Muscle of leg (tissue), 11 donors: ENCODE measurements around the gene DAGLA. TPM values are rescaled to one million over a fixed set of nuclear protein-coding genes. Genes with fewer than 3 reads are reported as not detected.

Experiments
- DNase-seq: peaks from one replicate; pipeline ENCODE4 v3.0.0; 2013
- H3K27ac ChIP-seq: one replicate; pipeline ENCODE4 v1.5.1; 2013; ENCODE audit warnings: mild to moderate bottlenecking, low read length, control low read depth
- H3K27me3 ChIP-seq: one replicate; pipeline ENCODE4 v1.6.1; 2013; ENCODE audit warnings: low read length; ENCODE audit not compliant: control insufficient read depth, insufficient read depth
- H3K36me3 ChIP-seq: one replicate; pipeline ENCODE4 v1.6.1; 2013; ENCODE audit warnings: low read length; ENCODE audit not compliant: control insufficient read depth, insufficient read depth
- H3K4me1 ChIP-seq: one replicate; pipeline ENCODE4 v1.6.1; 2013; ENCODE audit warnings: low read length; ENCODE audit not compliant: control insufficient read depth, insufficient read depth
- H3K4me3 ChIP-seq: one replicate; pipeline ENCODE4 v1.5.1; 2013; ENCODE audit warnings: low read length, control low read depth
- H3K9me3 ChIP-seq: replicated peaks from 2 replicates; pipeline ENCODE4 v1.6.1; 2013; ENCODE audit warnings: low read depth, low read length; ENCODE audit not compliant: control insufficient read depth
- WGBS: methylation state at CpG from one replicate; pipeline ENCODE4 v1.1.5; 2013; ENCODE audit warnings: missing lambda C conversion rate; ENCODE audit not compliant: insufficient coverage; 5-methylcytosine and 5-hydroxymethylcytosine counted together
- polyA plus RNA-seq, 8 donors: library from polyadenylated mRNA; unstranded; fragments of 120-200 nt; gene quantifications; one replicate each; pipeline versions ENCODE4 v1.2.1 to v1.2.3, GENCODE V29; 2013; ENCODE audit warnings: inconsistent platforms in 1 of 8, low replicate concordance in 1 of 8; ENCODE audit not compliant: insufficient read length in 8 of 8, insufficient read depth in 1 of 8
- total RNA-seq: library from RNA; stranded (reverse); fragments of 120-200 nt; gene quantifications from one replicate; pipeline ENCODE4 v1.2.4, GENCODE V29; 2013

The DAGLA gene
- total and polyA plus RNA-seq, 9 donors: 2.0 to 6.4 (median 4.7) TPM

- no peak overlapping the region for H3K4me3 ChIP-seq
- H3K27ac ChIP-seq: no peak overlapping the region
- whole genome bisulfite sequencing: 20% methylated on average over 2 of the region's 15 CpGs
- peaks cover 8% of the 10 kb centered on the region for H3K4me1 ChIP-seq
- peaks cover 23% of the 10 kb centered on the region for H3K27me3 ChIP-seq
- peak; percentile 50 for DNase-seq
- no peaks in the 10 kb centered on the region for H3K36me3 ChIP-seq
- no peaks in the 10 kb centered on the region for H3K9me3 ChIP-seq
Observed at GRCh38 chr11:61762798-61763197, 82.6 kb downstream of the DAGLA start.

GRCh38 chr11:61763930-61764605 is 83.9 kb downstream of the DAGLA start:
- H3K27me3 ChIP-seq: peaks cover 23% of the 10 kb centered on the region

GRCh38 chr11:61764606-61765260 is 84.5 kb downstream of the DAGLA start:
- WGBS: 49% methylated on average over 15 of the region's 22 CpGs
- Histone ChIP-seq H3K27ac (no peak overlapping the region), H3K4me3 (no peak overlapping the region), H3K36me3 (no peaks in the 10 kb centered on the region), H3K9me3 (no peaks in the 10 kb centered on the region), H3K27me3 (peaks cover 23% of the 10 kb centered on the region), H3K4me1 (peaks cover 8% of the 10 kb centered on the region)
- DNase-seq: no peak

More at GRCh38 chr11:61763930-61764605, 83.9 kb downstream of the DAGLA start:
- Histone ChIP-seq H3K4me1 (peaks cover 8% of the 10 kb centered on the region), H3K27ac (no peak overlapping the region), H3K9me3 (no peaks in the 10 kb centered on the region), H3K4me3 (no peak overlapping the region), H3K36me3 (no peaks in the 10 kb centered on the region)
- no peak for DNase-seq
- 60% methylated on average over 22 of the region's 23 CpGs for WGBS

GRCh38 chr11:61765550-61766253 is 85.5 kb downstream of the DAGLA start:
- DNase-seq: no peak
- WGBS: 68% methylated on average over 21 of the region's 26 CpGs
- H3K4me1 ChIP-seq: peaks cover 8% of the 10 kb centered on the region

GRCh38 chr11:61766353-61766841 is 86.2 kb downstream of the DAGLA start:
- WGBS: 67% methylated on average over 12 of the region's 13 CpGs
- no peaks in the 10 kb centered on the region for H3K36me3 ChIP-seq
- H3K27ac ChIP-seq: no peak overlapping the region
- peaks cover 6% of the 10 kb centered on the region for H3K4me1 ChIP-seq
- H3K9me3 ChIP-seq: no peaks in the 10 kb centered on the region
- H3K4me3 ChIP-seq: no peak overlapping the region
- H3K27me3 ChIP-seq: peaks cover 21% of the 10 kb centered on the region
- DNase-seq: no peak

More at GRCh38 chr11:61765550-61766253, 85.5 kb downstream of the DAGLA start:
- H3K27ac ChIP-seq: no peak overlapping the region
- no peak overlapping the region for H3K4me3 ChIP-seq
- H3K27me3 ChIP-seq: peaks cover 23% of the 10 kb centered on the region
- H3K9me3 ChIP-seq: no peaks in the 10 kb centered on the region
- H3K36me3 ChIP-seq: no peaks in the 10 kb centered on the region

- Histone ChIP-seq H3K4me3 (no peak overlapping the region), H3K36me3 (no peaks in the 10 kb centered on the region), H3K27me3 (peaks cover 6% of the 10 kb centered on the region), H3K27ac (no peak overlapping the region), H3K9me3 (no peaks in the 10 kb centered on the region), H3K4me1 (peaks cover 7% of the 10 kb centered on the region)
- 62% methylated on average over 9 of the region's 11 CpGs for WGBS
- no peak for DNase-seq
Observed at GRCh38 chr11:61768376-61769076, 88.3 kb downstream of the DAGLA start.

GRCh38 chr11:61769169-61769920 is 89.2 kb downstream of the DAGLA start:
- peaks cover under 1% of the 10 kb centered on the region for H3K27me3 ChIP-seq
- DNase-seq: no peak
- H3K27ac ChIP-seq: no peak overlapping the region
- no peaks in the 10 kb centered on the region for H3K9me3 ChIP-seq
- H3K36me3 ChIP-seq: no peaks in the 10 kb centered on the region
- H3K4me3 ChIP-seq: no peak overlapping the region
- H3K4me1 ChIP-seq: peaks cover 7% of the 10 kb centered on the region
- 73% methylated on average over 30 of the region's 33 CpGs for WGBS

- H3K9me3 ChIP-seq: no peaks in the 10 kb centered on the region
- no peaks in the 10 kb centered on the region for H3K27me3 ChIP-seq
- no peaks in the 10 kb centered on the region for H3K36me3 ChIP-seq
- H3K27ac ChIP-seq: no peak overlapping the region
- H3K4me3 ChIP-seq: no peak overlapping the region
- DNase-seq: no peak
- WGBS: 58% methylated on average over 2 of the region's 20 CpGs
- H3K4me1 ChIP-seq: peaks cover 7% of the 10 kb centered on the region
Observed at GRCh38 chr11:61769946-61770683, 89.9 kb downstream of the DAGLA start.
